PC-9 (cell line): Measurements from ENCODE around the gene PDGFD.

Experiments used
- CTCF ChIP-seq: fragments of 200-600 bp; sonication (generic); conservative IDR thresholded peaks from 2 replicates; pipeline ENCODE4 v1.6.1; 2017; ENCODE audit warnings: mixed run types, antibody characterized with exemption, mild to moderate bottlenecking, moderate library complexity
- EZH2 ChIP-seq: fragments of 200-600 bp; sonication (generic); IDR thresholded peaks from 2 replicates; pipeline ENCODE4 v1.8.0; 2017; ENCODE audit warnings: antibody characterized with exemption, low read depth

GRCh38 chr11:104164028-104164520, at the start of gene PDGFD:
- peak; percentile 61 for TF ChIP-seq CTCF
- no peak for TF ChIP-seq EZH2
